Prostate gland (tissue), 2 donors: ENCODE measurements around the gene GAMT. TPM values are rescaled to one million over a fixed set of nuclear protein-coding genes. Genes with fewer than 3 reads are reported as not detected.

Experiments used
- DNase-seq: peaks from one replicate; pipeline ENCODE4 v3.0.0-alpha.2; 2019; ENCODE audit warnings: low spot score
- H3K27ac ChIP-seq, 2 donors: fragments of 200-600 bp; sonication (generic); 2 replicates each; pipeline ENCODE4 v1.5.1; 2017 to 2019
- H3K27me3 ChIP-seq: fragments of 200-600 bp; sonication (generic); replicated peaks from 2 replicates; pipeline ENCODE4 v1.5.1; 2019; ENCODE audit not compliant: insufficient read depth
- H3K36me3 ChIP-seq, 2 donors: fragments of 200-600 bp; sonication (generic); 1 replicate in 1 of 2; 2 replicates in 1 of 2; pipeline versions ENCODE4 v1.5.1 to v1.8.1; 2017 to 2019
- H3K4me1 ChIP-seq: fragments of 200-600 bp; sonication (generic); replicated peaks from 2 replicates; pipeline ENCODE4 v1.5.1; 2019
- H3K4me3 ChIP-seq, 2 donors: fragments of 200-600 bp; sonication (generic); 2 replicates each; pipeline ENCODE4 v1.5.1; 2017 to 2019
- H3K9me3 ChIP-seq: fragments of 200-600 bp; sonication (generic); 2 replicates; pipeline ENCODE4 v1.5.1; 2017
- POLR2A ChIP-seq: fragments of 450-650 bp; IDR thresholded peaks from one replicate; pipeline ENCODE4 v1.6.1; 2016; ENCODE audit warnings: antibody characterized with exemption, mild to moderate bottlenecking
- POLR2AphosphoS5 ChIP-seq: sonication (generic); formaldehyde crosslinking; IDR thresholded peaks from one replicate; pipeline ENCODE4 v1.6.1; 2017; ENCODE audit warnings: antibody characterized with exemption
- WGBS: methylation state at CpG from one replicate; pipeline ENCODE4 v1.1.5; 2018; 5-methylcytosine and 5-hydroxymethylcytosine counted together
- intact Hi-C: fragments of 100-400 bp; cut with DNase I; formaldehyde crosslinking; loops from one replicate; pipeline ENCODE4 v1.14.2; 2022
- total RNA-seq, 2 donors: library from RNA; depleted of rRNA; stranded (reverse); fragments of >200 nt; gene quantifications; one replicate each; pipeline ENCODE4 v1.1.0, GENCODE V29; 2016
- TF ChIP-seq, protein P1 (sequence below), 4 experiments: fragments of 200-600 bp in 2 of 4; fragments of 450-650 bp in 2 of 4; sonication (generic) in 2 of 4; IDR thresholded peaks; 1 replicate in 3 of 4; 2 replicates in 1 of 4; pipeline ENCODE4 v1.5.1; 2016 to 2019; ENCODE audit warnings: antibody characterized with exemption in 4 of 4, mild to moderate bottlenecking in 2 of 4, moderate library complexity in 2 of 4

The GAMT gene
- total RNA-seq, 2 donors from 2014 or later, result 100 to 183 TPM

DNA sequence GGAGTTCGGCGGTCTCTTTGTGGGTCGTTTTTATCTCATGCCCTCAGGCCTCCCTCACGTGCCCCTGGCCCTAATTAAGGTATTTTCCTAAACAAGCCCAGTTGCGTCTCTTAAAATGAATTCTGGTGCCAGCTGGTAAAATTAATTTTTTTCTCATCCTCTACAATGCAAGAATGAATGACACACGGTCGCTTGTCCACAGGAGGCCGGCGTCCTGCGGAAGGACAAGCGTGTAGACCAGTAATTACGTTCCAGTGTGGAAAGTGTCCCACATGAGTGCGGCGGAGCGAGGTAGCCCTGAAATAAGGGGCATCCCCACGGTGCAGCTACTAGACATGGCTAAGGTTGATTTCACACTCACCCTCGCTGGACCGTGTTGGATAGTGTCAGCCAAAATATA lies 52.1 kb downstream of the GAMT start:
- Histone ChIP-seq H3K36me3 (no peaks in the 10 kb centered on the region), H3K27me3 (no peaks in the 10 kb centered on the region), H3K4me3 (no peak overlapping the region), H3K9me3 (no peaks in the 10 kb centered on the region), H3K27ac (no peak overlapping the region), H3K4me1 (no peaks in the 10 kb centered on the region)
- DNase-seq, result no peak
- TF ChIP-seq, protein P1, sequence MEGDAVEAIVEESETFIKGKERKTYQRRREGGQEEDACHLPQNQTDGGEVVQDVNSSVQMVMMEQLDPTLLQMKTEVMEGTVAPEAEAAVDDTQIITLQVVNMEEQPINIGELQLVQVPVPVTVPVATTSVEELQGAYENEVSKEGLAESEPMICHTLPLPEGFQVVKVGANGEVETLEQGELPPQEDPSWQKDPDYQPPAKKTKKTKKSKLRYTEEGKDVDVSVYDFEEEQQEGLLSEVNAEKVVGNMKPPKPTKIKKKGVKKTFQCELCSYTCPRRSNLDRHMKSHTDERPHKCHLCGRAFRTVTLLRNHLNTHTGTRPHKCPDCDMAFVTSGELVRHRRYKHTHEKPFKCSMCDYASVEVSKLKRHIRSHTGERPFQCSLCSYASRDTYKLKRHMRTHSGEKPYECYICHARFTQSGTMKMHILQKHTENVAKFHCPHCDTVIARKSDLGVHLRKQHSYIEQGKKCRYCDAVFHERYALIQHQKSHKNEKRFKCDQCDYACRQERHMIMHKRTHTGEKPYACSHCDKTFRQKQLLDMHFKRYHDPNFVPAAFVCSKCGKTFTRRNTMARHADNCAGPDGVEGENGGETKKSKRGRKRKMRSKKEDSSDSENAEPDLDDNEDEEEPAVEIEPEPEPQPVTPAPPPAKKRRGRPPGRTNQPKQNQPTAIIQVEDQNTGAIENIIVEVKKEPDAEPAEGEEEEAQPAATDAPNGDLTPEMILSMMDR (IDR thresholded peaks at IDR 0.05), result no peak
- TF ChIP-seq POLR2A, result no peak
- TF ChIP-seq POLR2AphosphoS5, result no peak
- WGBS, result 89% methylated on average over 18 of the region's 18 CpGs
- intact Hi-C loops, result no loop called here

Other genes starting within 250 kb of the GAMT start
- 10 to 100 TPM; 32.5 to 79.9 TPM for gene SBNO2, start 227.3 kb downstream of the GAMT start, total RNA-seq
- gene STK11, start 195.8 kb downstream of the GAMT start, total RNA-seq, result 100 to 1,000 TPM in 1 of 2 donors, 10 to 100 TPM in 1; 75.1 to 157 TPM
- gene CBARP, start 163.5 kb downstream of the GAMT start, total RNA-seq, result 1 to 10 TPM in 1 of 2 donors, under 1 TPM in 1; 0.68 to 4.4 TPM
- 100 to 1,000 TPM; 109 to 151 TPM for gene ATP5F1D, start 159.8 kb downstream of the GAMT start, total RNA-seq
- gene MIDN, start 153.0 kb downstream of the GAMT start, total RNA-seq, result 10 to 100 TPM; 35.8 to 42.9 TPM
- 100 to 1,000 TPM; 753 to 863 TPM for gene CIRBP, start 132.2 kb downstream of the GAMT start, total RNA-seq
- 10 to 100 TPM; 95.1 to 98.7 TPM for gene FAM174C, start 126.0 kb downstream of the GAMT start, total RNA-seq
- gene EFNA2, start 115.7 kb downstream of the GAMT start, total RNA-seq, result not detected
- 100 to 1,000 TPM; 147 to 202 TPM for gene NDUFS7, start 17.6 kb downstream of the GAMT start, total RNA-seq
- gene DAZAP1, start 6.0 kb upstream of the GAMT start, total RNA-seq, result 10 to 100 TPM; 58.6 to 74.1 TPM
- gene RPS15, start 36.9 kb upstream of the GAMT start, total RNA-seq, result 1,000 to 10,000 TPM; 3,102 to 5,853 TPM
- 1 to 10 TPM in 1 of 2 donors, under 1 TPM in 1; 0.05 to 2.2 TPM for gene APC2, start 48.6 kb upstream of the GAMT start, total RNA-seq
- gene C19orf25, start 77.7 kb upstream of the GAMT start, total RNA-seq, result 10 to 100 TPM; 54.0 to 93.0 TPM
- gene PCSK4, start 88.8 kb upstream of the GAMT start, total RNA-seq, result 10 to 100 TPM in 1 of 2 donors, 1 to 10 TPM in 1; 8.1 to 22.9 TPM
- gene REEP6, start 89.6 kb upstream of the GAMT start, total RNA-seq, result 100 to 1,000 TPM in 1 of 2 donors, 10 to 100 TPM in 1; 61.9 to 349 TPM
- 10 to 100 TPM in 1 of 2 donors, under 1 TPM in 1; 0.82 to 14.5 TPM for gene ADAMTSL5, start 111.5 kb upstream of the GAMT start, total RNA-seq
- gene PLK5, start 122.5 kb upstream of the GAMT start, total RNA-seq, result 10 to 100 TPM in 1 of 2 donors, not detected in 1; 28.8 TPM
- 10 to 100 TPM; 60.6 to 87.0 TPM for gene MEX3D, start 166.8 kb upstream of the GAMT start, total RNA-seq
- gene MBD3, start 191.3 kb upstream of the GAMT start, total RNA-seq, result 100 to 1,000 TPM; 100 to 166 TPM
- gene UQCR11, start 203.9 kb upstream of the GAMT start, total RNA-seq, result 100 to 1,000 TPM in 1 of 2 donors, 10 to 100 TPM in 1; 87.1 to 108 TPM